HG03196 (cell line): ENCODE measurements around the gene NPSR1.

ENCODE experiments used
- ATAC-seq: cut with Tn5 transposase; IDR thresholded peaks from one replicate; pipeline ENCODE4 v1.9.1; 2021; ENCODE audit not compliant: unreplicated experiment

NPSR1 gene

GRCh38 chr7:34720289-34720688, 62.3 kb downstream of the NPSR1 start:
- no peak for ATAC-seq

DNA sequence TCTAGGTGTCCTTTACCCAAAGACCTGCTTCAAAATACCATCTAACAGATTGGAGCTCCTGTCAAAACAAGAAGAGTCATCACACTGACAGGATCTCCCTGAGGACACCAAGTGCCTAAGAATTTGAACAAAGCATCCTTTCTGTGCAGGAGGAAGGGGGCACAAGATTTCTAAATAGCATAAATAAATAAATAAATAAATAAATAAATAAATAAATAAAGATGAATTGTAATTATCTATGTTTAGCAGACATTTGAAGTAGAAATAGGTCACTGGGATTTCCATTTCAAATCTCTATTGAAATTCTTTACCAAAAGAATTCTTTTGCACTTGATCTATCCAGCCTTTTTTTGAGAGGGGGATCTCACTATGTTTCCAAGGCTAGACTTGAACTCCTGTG, 65.3 kb downstream of the NPSR1 start:
- ATAC-seq, result no peak

GRCh38 chr7:34723866-34724490, 66.0 kb downstream of the NPSR1 start:
- no peak for ATAC-seq

DNA sequence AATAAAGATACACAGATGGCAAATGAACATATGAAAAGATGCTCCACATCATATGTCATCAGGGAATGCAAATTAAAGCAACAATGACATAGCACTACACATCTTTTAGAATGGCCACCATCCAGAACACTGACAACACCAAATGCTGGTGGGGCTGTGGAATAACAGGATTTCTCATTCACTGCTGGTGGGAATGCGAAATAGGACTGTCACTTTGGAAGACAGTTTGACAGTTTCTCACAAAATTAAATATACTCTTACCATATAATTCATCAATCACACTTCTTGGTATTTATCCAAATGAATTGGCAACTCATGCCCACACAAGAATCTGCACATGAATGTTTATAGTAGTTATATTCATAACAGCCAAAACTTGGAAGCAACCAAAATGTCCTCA, 68.2 kb downstream of the NPSR1 start:
- ATAC-seq, result no peak

DNA sequence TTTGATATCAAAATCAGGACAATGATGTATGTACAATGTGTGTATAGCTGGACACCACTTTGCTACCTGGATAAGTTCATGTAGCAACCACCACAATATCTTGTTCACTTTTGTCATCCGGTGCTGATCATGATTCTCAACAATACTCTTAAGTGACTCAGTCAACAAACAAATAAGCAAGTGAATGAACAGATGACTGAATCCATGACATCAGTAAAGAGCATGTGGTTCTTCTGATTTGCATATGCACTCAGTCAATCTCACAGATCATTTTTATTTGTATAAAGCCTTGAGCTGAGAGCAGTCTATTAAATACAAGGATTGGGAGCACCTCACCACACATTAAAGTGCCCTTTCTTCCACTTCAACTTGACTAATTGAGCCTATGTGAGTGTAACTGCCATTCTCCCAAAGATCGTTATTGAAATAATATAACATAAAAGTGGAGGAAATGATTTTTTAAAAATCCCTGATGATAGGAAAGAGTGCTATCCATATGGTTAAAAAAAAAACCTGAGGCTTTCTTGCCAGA, 69.5 kb downstream of the NPSR1 start:
- no peak for ATAC-seq

DNA sequence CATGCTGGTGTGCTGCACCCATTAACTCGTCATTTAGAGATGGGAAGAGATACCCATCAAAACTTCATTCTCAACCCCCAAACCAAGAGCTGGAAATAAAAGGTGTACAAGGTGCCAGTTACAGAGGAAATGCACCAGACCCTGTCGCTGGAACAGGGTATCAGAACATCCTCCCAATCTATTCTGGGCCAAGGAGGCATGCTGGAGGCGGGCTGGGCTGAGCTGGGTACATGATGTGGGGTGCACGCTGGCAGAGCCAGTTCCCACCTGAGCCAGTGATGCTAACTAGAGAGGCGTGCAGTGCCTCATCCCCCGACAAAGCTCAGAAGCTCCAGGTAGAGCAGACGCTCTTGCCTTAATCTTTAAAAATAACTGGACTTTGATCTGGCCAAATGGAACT, 70.1 kb downstream of the NPSR1 start:
- ATAC-seq, result no peak

DNA sequence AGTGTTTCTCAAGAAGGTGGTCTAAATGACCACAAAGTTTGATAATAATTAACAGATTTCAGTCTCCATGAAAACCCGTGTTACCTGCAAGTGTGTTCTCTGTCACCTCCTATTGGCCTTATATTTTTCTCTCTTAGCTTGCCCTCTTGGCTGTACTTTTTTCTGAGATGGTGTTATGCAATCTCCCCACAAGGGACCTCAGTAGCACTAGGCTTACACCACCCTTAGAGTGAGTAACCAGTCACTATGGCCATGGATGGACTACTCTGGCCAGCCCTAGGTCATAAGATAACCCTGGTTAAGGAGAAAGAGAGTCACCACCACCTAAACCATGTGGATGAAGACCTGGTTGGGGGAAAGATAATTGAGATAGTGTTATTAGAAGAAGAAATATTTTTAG, 76.8 kb downstream of the NPSR1 start:
- ATAC-seq, result no peak

GRCh38 chr7:34735526-34735925, 77.5 kb downstream of the NPSR1 start:
- ATAC-seq, result no peak

DNA sequence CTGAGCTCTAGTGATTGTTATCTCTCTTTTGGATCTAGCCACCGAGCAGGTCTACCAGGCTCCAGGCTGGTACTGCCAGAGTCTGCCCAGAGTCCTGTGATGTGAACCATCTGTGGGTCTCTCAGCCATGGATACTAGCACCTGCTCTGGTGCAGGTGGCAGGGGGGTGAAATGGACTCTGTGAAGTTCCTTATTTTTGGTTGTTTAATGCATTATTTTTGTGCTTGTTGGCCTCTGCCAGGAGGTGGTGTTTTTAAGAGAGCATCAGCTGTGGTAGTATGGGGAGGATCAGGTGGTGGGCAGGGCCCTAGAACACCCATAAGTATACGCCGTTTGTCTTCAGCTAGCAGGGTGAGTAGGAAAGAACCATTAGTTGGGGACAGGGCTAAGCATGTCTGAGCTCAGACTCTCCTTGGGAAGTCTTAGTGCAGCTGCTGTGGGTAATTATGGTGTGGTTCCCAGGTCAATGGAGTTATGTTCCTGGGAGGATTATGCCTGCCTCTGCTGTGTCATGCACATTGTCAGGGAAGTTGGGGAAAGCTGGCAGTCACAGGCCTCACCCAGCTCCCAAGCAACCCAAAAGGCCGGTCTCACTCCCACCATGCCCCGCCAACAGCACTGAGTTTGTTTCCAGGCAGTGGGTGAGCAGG, 81.8 kb downstream of the NPSR1 start:
- no peak for ATAC-seq

DNA sequence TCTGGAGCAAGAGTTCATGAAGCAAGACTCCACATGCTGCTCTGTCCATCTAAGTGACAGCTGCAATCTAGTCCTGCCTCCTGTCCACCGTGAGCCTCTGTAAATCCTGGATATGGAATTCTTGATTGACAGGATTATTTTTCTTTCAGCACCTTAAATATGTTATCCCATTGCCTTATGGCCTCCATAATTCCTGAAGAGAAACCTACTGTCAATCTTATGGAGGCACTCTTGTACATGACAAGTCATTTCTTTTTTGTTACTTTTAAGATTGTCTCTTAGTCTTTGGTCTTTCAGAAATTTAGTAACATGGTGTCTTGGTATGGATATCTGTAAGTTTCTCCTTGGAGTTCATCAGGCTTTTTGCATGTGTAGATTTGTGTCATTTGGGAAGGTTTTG, 82.8 kb downstream of the NPSR1 start:
- ATAC-seq, result no peak

- ATAC-seq, result no peak
Measured at GRCh38 chr7:34747176-34747781, 89.3 kb downstream of the NPSR1 start.

GRCh38 chr7:34747867-34748727, 90.1 kb downstream of the NPSR1 start:
- peak; percentile 37 for ATAC-seq

GRCh38 chr7:34748728-34749089, 90.7 kb downstream of the NPSR1 start:
- ATAC-seq, result no peak

DNA sequence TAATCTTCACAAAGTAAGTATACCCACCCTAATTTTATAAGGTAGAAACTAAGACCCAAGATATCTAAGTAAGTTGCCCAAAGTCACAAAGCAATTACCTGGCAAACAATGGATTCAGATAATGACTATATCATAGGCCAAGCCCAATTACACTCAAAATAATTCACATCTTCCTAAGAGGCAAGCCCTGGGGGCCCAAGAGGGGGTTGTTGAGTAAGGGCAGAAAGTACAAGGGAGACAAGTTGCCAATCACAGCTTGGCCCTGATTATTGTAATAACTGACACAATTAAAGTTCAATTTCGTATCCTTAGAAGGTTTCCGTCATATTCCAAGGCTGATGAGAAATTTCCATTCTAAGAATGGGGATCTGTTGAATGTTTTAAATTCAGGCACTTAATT, 91.4 kb downstream of the NPSR1 start:
- no peak for ATAC-seq

GRCh38 chr7:34750209-34750608, 92.2 kb downstream of the NPSR1 start:
- no peak for ATAC-seq

DNA sequence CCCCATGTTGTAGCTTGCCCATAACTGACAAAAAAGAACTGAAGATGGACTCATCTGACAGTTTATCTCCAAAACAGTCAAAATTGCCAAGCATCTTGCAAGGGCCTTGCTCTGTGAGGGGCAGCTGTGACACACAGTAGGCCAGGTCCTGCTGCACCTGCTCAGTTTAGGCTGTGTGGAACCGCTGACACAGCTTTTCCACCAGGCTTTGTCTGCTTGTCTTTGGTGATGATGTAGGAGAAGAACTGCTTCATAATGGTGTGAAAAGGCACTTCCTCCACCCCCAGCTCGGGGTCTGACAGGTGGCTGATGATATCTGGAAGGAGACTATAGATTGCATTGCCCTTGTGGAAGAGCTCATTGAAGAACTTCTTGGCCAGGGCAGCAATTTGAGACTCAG, 92.6 kb downstream of the NPSR1 start:
- ATAC-seq, result no peak

- ATAC-seq, result no peak
Measured at GRCh38 chr7:34751725-34752643, 94.0 kb downstream of the NPSR1 start.

DNA sequence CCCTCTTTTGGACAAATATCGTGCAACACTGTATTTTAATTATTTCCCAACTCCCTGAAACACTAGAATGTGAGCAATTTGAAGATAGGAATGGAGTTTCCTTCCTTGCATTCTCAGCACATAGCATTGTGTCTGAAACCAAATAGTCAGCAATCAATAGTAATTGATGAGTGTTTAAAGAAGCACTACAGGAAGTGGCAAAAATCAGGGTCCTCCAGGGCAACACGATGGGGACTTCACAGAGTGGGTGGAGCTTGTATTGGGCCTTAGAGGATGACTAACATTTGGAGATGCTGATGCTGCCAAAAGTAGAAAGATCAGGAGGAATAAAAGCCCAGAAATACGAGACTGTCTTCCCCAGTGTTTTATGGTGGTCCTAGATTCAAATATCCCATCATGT, 94.9 kb downstream of the NPSR1 start:
- ATAC-seq, result no peak

- ATAC-seq, result peak; percentile 40
Measured at GRCh38 chr7:34755008-34755407, 97.0 kb downstream of the NPSR1 start.

- no peak for ATAC-seq
Measured at GRCh38 chr7:34756025-34756437, 98.0 kb downstream of the NPSR1 start.
